Ishikawa (cell line): ENCODE results near the gene VCAN.

ENCODE experiments used
- CEBPB ChIP-seq: IDR thresholded peaks from 2 replicates; pipeline ENCODE4 v1.6.1; 2012
- EGR1 ChIP-seq: IDR thresholded peaks from 2 replicates; pipeline ENCODE4 v1.6.1; 2012
- EP300 ChIP-seq: IDR thresholded peaks from 2 replicates; pipeline ENCODE4 v1.6.1; 2012; ENCODE audit warnings: borderline replicate concordance
- MAX ChIP-seq: IDR thresholded peaks from 2 replicates; pipeline ENCODE4 v1.6.1; 2012
- NFIC ChIP-seq: IDR thresholded peaks from 2 replicates; pipeline ENCODE4 v1.6.1; 2012
- REST ChIP-seq: IDR thresholded peaks from 2 replicates; pipeline ENCODE4 v1.6.1; 2012; ENCODE audit warnings: low read depth, mild to moderate bottlenecking
- TAF1 ChIP-seq: IDR thresholded peaks from 2 replicates; pipeline ENCODE4 v1.6.1; 2012; ENCODE audit warnings: low read depth, mild to moderate bottlenecking
- TCF12 ChIP-seq: IDR thresholded peaks from 2 replicates; pipeline ENCODE4 v1.6.1; 2012; ENCODE audit warnings: low read depth
- TEAD4 ChIP-seq: IDR thresholded peaks from 2 replicates; pipeline ENCODE4 v1.6.1; 2012
- USF1 ChIP-seq: IDR thresholded peaks from 2 replicates; pipeline ENCODE4 v1.6.1; 2012
- YY1 ChIP-seq: IDR thresholded peaks from 2 replicates; pipeline ENCODE4 v1.6.1; 2012; ENCODE audit warnings: low read depth

GRCh38 chr5:83540783-83541182 is 69.2 kb downstream of the VCAN start:
- no peak for TF ChIP-seq YY1
- TF ChIP-seq EGR1: no peak
- no peak for TF ChIP-seq TAF1
- no peak for TF ChIP-seq CEBPB
- no peak for TF ChIP-seq REST
- TF ChIP-seq MAX: no peak
- TF ChIP-seq EP300: no peak
- TF ChIP-seq NFIC: no peak
- no peak for TF ChIP-seq USF1
- no peak for TF ChIP-seq TEAD4
- no peak for TF ChIP-seq TCF12
